GM19438 (cell line): Measurements from ENCODE around the gene TDRD12.
"Not testable (repeated sequence)": the region's sequence is repeated elsewhere in the genome, so short reads cannot be mapped to it uniquely, and the experiment has no call there.

Experiments
- ATAC-seq: cut with Tn5 transposase; IDR thresholded peaks from one replicate; pipeline ENCODE4 v1.9.1; 2021; ENCODE audit warnings: low read depth; ENCODE audit not compliant: unreplicated experiment

TDRD12 gene

DNA sequence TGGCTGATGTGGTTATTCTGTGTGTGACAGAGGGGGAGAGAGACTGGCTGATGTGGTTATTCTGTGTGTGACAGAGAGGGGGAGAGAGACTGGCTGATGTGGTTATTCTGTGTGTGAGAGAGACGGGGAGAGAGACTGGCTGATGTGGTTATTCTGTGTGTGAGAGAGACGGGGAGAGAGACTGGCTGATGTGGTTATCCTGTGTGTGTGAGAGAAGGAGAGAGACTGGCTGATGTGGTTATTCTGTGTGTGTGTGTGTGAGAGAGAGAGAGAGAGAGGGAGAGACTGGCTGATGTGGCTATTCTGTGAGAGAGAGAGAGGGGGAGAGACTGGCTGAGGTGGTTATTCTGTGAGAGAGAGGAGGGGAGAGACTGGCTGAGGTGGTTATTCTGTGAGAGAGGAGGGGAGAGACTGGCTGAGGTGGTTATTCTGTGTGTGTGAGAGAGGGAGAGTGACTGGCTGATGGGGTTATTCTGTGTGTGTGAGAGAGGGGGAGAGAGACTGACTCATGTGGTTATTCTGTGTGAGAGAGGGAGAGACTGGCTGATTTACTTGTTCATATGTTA is 27.1 kb downstream of the TDRD12 start:
- ATAC-seq, result not testable (repeated sequence)

DNA sequence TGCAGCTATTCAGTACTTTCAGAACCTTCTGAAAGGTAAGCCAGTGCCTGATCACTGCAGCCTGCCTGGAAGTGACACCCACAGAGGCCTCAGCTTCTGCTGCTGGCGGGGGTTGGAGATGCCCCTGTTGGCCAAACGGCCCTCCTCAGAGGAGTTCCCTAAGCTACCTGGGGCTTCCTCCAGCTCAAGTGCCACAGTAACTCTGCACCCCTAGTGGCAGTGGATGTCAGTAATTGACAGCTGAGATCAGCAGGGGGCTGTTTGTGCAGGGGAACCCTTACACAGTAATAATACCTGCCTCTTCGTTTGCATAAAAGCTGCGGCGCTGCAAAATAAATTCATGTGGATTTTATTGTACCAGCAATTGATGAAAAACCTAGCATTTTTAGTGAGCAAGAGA is 28.9 kb downstream of the TDRD12 start:
- ATAC-seq, result no peak

DNA sequence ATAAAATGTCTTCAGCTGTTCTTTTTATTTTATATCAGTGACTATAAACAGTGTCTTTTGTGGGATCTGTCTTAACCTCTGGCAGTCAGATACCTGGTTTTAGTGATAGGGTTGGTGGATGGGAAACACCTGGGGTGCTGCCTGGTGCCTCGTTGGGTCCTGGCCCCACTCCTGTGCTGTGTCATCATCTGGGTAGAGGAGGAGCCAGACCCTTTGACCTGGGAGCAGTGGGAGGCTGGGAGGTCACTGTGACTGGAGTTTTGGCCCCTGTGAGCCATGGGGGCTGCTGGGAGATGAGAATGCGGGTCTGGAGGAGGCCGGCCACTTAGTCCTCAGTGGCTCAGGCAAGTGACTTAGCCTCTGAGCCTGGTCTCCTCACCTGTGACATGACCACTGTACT is 29.4 kb downstream of the TDRD12 start:
- no peak for ATAC-seq

DNA sequence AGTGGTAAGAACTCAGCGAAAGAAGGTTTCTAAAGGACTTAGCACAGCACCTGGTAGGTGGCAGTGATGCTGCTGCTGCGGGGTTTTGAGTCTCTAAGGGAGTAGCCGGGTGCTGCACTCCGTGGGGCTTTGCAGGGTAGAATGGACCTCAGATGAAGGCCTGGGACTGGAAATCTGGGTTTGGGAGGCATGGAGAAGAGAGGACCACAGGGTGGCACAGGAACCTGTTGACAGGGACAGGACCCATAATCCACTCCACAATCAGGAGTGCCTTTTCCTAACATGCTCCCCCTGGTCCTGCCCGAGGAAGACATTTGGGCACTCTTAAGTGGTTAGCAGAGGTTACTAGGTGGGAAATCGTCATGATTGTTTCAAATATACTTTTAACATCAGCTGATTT is 29.8 kb downstream of the TDRD12 start:
- ATAC-seq, result no peak

DNA sequence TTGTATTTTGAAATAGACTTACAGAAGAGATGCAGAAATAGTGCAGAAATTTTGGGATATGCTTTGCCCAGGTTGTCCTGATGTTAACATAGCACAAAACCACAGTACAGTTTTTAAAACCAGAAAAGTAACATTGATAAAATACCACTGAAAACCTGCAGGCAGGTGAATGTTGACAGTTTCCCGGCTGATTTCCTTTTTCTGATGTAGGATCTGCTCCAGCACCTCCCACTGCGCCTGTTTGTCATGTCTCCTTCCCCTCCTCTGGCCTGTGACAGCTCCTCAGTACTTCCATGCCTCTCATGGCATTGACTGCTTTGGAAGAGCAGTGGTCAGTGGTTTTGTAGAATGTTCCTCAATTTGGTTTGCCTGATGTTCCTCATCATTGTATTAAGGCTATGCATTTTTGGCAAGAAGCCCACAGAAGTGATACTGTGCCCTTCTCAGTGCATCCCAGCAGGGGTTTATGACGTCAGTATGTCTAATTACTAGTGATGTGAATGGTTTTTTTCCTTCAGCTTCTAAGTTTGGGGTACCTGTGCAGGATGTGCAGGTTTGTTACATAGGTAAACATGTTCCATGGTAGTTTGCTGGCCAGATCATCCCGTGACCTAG is 31.0 kb downstream of the TDRD12 start:
- ATAC-seq, result no peak

DNA sequence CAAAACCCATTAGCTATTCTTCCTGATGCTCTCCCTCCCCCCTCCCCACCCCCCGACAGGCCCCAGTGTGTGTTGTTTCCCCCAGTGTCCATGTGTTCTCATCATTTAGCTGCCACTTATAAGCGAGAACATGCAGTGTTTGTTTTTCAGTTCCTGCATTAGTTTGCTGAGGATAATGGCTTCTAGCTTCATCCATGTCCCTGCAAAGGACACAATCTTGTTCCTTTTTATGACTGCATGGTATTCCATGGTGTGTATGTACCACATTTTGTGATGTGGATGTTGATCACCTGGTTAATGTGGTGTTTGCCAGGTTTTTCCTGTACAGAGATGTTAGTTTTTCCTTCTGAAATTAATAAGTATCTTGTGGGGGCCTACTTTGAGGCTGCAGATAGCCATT is 31.5 kb downstream of the TDRD12 start:
- no peak for ATAC-seq

DNA sequence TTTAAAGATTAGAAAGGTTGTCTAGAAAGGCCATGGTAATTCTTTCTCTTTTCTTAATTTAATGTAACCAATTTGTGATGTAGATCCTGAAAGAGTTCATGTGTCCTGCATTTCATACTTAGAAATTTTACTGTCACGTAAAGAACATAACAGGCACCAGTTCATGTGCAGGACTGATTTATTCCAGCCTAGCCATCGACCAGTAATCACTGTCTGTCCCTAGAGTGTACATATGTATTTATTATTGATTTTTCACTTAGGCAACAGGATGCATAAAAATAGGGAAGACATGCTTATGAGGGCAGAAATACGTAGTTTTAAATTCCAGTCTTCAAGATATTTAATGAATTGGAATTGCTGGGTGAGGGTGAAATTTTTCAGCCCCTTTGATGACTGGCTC is 37.6 kb downstream of the TDRD12 start:
- ATAC-seq, result no peak

DNA sequence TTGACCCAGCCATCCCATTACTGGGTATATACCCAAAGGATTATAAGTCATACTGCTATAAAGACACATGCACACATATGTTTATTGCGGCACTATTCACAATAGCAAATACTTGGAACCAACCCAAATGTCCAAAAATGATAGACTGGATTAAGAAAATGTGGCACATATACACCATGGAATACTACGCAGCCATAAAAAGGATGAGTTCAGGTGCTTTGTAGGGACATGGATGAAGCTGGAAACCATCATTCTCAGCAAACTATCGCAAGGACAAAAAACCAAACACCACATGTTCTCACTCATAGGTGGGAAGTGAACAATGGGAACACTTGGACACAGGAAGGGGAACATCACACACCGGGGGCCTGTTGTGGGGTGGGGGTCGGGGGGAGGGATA is 45.8 kb downstream of the TDRD12 start:
- not testable (repeated sequence) for ATAC-seq

DNA sequence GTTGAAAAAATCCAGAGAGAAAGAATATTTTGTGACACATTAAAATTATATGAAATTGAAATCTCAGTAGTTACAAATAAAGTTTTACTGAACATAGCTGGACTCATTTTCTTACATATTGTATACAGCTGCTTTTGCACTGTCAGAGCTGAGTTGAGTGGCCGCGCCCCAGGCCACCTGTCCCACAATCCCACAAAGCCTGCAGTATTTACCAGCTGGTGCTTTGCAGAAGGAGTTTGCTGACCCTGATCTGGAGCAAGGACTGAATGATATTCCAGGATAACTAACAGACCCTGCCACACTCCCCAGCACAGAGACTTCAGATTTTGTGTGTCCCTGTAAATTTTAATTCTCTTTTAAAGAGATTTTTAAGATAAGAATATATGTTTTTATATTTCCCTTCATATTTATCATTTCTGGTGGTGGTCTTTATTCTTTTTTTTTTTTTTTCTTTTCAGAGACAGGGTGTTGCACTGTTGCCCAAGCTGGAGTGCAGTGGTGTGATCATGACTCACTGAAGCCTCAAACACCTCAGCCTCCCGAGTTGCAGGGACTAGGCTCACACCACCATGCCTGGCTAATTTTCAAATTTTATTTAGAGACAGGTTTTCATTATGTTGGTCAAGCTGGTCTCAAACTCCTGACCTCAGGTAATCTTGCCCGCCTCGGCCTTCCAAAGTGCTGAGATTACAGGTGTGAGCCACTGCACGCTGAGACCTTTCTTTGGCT is 48.5 kb downstream of the TDRD12 start:
- no peak for ATAC-seq

DNA sequence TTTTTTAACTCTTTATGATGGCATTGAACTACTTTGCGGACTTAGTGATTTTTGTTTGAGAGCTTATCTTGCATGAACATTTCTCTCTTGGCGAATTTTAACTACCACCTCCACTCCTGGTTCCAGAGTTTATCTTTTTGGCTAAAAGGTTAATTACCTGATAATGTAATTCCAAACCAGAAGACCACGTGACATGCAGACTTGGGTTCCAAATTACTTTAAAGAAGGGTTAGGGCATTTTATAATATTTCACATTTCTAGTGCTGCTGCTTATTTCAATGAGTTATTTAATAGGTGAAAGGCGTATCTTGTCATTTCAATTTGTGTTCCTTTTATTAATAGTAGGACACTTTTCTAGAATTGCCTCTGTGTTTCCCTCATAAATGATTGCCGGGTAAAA is 52.0 kb downstream of the TDRD12 start:
- ATAC-seq, result no peak

DNA sequence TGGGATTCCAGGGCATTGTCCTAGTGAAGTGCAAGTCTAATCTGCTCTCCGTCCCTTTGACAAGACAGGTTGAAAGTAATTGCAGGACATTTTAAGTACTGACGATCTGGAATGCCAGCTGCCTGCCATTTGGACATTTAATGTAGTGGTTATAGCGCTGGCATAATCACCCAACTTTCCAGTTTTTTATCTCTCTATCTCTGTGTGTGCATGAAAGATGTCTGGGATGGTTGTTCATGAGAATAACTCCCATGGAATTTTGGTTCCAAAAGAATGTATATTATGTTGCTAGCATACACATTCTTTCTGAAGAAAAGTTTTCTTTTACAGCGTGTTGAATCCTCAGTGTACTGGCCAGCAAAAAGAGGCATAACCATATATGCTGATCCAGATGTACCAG is 53.6 kb downstream of the TDRD12 start:
- no peak for ATAC-seq

DNA sequence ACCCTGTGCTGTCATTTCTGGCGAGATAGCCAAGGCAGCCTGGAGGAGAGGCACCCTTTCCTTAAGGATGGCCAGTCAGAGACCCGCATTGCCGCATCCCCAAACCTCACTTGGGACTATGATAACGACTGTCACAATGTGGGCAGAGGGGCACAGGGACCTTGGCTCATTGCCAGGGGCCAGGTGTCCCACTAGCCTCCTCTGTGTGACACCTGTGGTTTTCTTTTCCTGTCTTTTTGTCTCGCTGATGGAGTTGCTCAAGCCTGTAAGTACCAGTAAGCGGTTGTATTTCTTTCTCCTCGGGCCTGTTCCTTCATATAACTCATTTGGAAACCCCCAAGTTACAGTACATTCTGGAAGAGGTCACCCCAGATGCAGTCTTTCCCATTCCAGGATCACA is 59.5 kb downstream of the TDRD12 start:
- ATAC-seq, result no peak

DNA sequence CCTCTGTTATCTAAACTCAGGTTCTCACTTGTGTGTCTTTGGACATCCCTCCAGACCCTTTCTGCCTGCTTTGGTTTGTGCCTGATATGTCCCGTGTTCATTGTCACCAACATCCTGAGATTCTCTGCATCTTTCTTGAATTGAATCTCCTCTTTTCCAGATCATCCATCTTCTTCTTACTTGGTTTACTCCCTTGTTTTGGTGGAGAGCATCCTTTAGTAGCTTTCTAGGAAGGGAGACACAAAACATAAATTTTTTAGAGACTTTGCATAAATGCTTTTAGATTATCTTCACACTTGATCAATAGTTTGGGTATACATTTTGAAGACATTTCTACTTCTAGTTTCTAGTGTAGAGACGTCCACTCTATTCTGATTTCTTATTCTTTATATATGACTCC is 61.7 kb downstream of the TDRD12 start:
- no peak for ATAC-seq

DNA sequence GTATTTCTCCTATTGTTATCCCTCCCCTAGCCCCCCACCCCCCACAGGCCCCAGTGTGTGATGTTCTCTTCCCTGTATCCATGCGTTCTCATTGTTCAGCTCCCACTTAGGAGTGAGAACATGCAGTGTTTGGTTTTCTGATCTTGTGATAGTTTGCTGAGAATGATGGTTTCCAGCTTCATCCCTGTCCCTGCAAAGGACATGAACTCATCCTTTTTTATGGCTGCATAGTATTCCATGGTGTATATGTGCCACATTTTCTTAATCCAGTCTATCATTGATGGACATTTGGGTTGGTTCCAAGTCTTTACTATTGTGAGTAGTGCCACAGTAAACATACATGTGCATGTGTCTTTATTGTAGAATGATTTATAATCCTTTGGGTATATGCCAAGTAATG is 62.5 kb downstream of the TDRD12 start:
- ATAC-seq, result not testable (repeated sequence)

DNA sequence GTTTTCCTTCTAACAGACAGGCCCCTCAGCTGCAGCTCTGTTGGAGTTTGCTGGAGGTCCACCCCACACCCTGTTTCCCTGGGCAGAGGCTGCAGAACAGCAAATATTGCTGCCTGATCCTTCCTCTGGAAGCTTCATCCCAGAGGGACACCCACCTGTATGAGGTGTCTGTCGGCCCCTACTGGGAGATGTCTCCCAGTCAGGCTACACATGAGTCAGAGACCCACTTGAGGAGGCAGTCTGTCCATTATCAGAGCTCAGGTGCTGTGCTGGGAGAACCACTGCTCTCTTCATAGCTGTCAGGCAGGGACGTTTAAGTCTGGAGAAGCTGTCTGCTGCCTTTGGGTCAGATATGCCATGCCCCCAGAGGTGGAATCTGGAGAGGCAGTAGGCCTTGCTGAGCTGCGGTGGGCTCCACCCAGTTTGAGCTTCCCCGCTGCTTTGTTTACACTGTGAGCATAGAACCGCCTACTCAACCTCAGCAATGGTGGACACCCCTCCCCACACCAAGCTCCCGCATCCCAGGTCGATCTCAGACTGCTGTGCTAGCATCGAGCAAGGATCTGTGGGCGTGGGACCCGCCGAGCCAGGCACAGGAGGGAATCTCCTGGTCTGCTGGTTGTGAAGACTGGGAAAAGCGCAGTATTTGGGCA is 67.7 kb downstream of the TDRD12 start:
- not testable (repeated sequence) for ATAC-seq

DNA sequence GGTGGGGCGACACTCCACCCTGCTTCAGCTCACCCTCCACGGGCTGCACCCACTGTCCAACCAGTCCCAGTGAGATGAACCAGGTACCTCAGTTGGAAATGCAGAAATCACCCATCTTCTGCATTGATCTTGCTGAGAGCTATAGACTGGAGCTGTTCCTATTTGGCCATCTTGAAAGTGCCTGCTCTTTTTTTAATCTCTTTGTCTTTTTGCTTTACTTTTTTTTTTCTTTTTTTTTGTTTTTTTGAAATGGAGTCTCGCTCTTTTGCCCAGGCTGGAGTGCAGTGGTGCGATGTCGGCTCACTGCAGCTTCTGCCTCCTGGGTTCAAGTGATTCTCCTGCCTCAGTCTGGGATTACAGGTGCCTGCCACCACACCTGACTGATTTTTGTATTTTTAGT is 68.3 kb downstream of the TDRD12 start:
- not testable (repeated sequence) for ATAC-seq

DNA sequence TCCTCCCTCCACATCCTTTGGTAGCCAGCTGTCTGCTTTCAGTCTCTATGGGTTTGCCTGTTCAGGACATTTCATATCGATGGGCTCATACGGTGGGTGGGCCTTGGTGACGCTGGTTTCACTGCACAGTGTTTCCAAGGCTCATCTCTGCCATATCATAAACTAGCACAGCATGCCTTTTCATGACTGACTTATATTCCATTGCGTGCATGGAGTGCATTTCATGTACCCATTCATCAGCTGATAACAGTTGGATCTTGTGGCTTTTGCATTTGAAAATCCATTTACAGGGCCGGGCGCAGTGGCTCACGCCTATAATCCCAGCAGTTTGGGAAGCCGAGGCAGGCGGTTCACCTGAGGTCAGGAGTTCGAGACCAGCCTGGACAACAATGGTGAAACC is 69.9 kb downstream of the TDRD12 start:
- ATAC-seq, result no peak

DNA sequence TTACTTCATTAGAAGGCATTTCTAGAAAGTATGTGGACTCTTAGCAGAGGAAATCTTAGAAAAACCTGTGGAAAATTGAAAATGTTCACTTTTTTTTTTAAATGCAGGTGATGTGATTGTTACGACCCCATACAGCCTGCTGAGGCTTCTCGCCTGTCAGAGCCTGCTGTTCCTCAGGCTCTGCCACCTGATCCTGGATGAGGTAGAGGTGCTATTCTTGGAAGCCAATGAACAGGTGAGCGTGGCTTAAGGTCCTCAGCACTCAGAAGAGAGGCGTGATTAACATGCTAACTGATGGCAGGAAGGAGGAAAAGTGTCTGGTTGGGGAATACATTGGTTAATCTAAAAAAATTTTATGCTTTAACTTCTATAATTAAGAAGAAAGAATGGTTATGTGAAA is 78.6 kb downstream of the TDRD12 start:
- ATAC-seq, result no peak

DNA sequence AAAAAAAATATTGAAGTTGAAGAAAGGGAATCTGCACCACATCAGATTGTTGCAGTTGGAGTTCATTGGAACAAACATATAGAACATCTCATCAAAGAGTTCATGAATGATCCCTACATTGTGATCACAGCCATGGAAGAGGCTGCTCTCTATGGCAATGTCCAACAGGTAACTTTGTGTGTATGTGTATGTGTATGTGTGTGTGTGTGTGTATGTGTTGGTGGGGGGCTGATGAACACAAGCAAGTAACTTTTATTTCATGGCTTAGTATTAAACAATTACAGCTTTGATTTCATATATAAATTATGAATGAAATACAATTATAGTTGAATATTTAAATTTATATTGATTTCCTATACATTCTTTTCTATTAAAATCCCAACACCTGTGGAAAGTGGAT is 80.6 kb downstream of the TDRD12 start:
- ATAC-seq, result no peak

DNA sequence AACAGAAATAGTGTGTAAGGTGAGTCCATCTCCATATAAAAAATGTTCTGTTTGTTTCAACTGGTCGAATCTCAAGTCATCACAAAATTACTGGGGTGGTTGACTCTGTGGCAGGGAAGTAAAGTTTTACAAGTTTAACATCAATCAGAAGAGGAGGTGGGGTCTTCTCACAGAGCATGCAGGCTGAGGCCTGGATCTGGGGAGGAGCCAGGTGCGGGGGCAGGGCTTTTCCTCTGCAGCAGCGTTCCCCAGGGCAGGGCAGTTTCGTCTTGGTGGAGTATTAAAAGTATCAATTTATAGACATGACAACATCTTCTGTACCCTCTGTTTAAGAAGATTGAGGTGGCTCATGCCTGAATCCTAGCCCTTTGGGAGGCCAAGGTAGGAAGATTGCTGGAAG is 81.2 kb downstream of the TDRD12 start:
- no peak for ATAC-seq

DNA sequence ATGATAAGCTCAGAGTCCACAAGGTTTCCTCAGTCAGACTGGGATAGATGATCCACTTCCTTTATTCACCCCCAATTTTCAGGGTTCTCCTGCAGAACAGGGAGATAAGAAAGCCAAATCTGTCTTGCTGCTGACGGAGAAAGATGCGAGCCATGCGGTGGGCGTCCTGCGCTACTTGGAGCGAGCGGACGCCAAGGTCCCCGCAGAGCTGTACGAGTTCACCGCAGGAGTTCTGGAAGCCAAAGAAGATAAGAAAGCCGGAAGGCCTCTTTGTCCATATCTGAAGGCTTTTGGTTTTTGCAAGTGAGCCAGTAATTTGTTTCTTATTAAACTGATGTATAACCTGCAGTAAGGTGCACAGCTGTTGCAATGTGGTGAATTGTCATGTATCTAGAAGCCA is 83.3 kb downstream of the TDRD12 start:
- no peak for ATAC-seq

DNA sequence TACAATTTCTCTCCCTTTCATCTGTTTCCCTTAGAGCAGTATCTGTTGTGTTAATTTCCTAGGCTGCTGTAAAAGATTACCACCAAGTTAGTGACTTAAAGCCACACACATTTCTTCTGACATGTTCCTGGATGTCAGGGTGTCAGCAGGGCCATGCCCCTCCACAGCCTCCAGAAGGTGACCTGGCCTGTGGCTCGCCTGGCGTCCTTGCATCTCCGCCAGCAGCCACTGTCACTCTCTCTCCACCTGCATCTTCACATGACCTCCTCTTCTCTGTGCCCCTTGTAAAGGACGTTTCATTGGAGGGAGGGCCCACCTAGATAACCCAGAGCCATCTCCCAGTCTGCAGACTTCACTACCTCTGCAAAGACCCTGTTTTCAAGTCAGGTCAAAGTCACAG is 88.7 kb downstream of the TDRD12 start:
- ATAC-seq, result no peak
